ENCODE measurements around the gene IL17D.

- no peak for TF ChIP-seq CTCF (IDR thresholded peaks at IDR 0.05; ENCODE audit: poor library complexity)
- no peak for TF ChIP-seq EZH2phosphoT487 (IDR thresholded peaks at IDR 0.05; ENCODE audit: low read depth, severe bottlenecking, unreplicated experiment)
- TF ChIP-seq EZH2 (IDR thresholded peaks at IDR 0.05; ENCODE audit: borderline replicate concordance), result no peak
Observed at GRCh38 chr13:20716951-20717350, 13.5 kb downstream of the IL17D start.

Data from hepatocyte (in vitro differentiated cells).